ENCODE measurements around the gene FOXRED1.

Gene FOXRED1

GRCh38 chr11:126312961-126313360, 44.0 kb downstream of the FOXRED1 start:
- no peak for DNase-seq

- DNase-seq = no peak
Measured at GRCh38 chr11:126313826-126314225, 44.9 kb downstream of the FOXRED1 start.

GRCh38 chr11:126317432-126317755, 48.4 kb downstream of the FOXRED1 start:
- DNase-seq = no peak

- DNase-seq = peak; percentile 42
Measured at GRCh38 chr11:126317756-126318573, 49.0 kb downstream of the FOXRED1 start.

GRCh38 chr11:126318574-126319373, 49.8 kb downstream of the FOXRED1 start:
- peak; percentile 76 for DNase-seq

- no peak for DNase-seq
Measured at GRCh38 chr11:126319374-126319740, 50.4 kb downstream of the FOXRED1 start.

- no peak for DNase-seq
Measured at GRCh38 chr11:126322996-126323395, 54.0 kb downstream of the FOXRED1 start.

GRCh38 chr11:126327281-126328000, 58.5 kb downstream of the FOXRED1 start:
- no peak for DNase-seq

All from hematopoietic multipotent progenitor cell treated with erythropoietin and hydrocortisone succinate and interleukin-3 and kit ligand, for 6 days (in vitro differentiated cells).